Stimulated activated CD8-positive, alpha-beta memory T cell treated with anti-CD3 and anti-CD28 coated beads, Interleukin-12 subunit alpha, Interleukin-12 subunit beta, amount 100 ng/mL, for 1 hour (primary cell): ENCODE measurements around the gene AMER2.

Source experiments
- DNase-seq: peaks from one replicate; pipeline ENCODE4 v3.0.0-alpha.2; 2020; ENCODE audit warnings: low read depth

Gene AMER2, protein sequence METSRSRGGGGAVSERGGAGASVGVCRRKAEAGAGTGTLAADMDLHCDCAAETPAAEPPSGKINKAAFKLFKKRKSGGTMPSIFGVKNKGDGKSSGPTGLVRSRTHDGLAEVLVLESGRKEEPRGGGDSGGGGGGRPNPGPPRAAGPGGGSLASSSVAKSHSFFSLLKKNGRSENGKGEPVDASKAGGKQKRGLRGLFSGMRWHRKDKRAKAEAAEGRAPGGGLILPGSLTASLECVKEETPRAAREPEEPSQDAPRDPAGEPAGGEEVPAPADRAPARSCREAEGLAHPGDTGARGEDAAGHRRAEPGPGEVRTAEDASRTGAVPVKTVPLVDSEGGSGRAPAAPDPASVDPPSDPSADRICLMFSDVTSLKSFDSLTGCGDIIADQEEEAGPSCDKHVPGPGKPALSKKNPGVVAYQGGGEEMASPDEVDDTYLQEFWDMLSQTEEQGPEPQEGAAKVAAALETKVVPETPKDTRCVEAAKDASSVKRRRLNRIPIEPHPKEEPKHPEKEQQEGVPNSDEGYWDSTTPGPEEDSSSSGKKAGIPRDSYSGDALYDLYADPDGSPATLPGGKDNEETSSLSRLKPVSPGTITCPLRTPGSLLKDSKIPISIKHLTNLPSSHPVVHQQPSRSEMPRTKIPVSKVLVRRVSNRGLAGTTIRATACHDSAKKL

DNA sequence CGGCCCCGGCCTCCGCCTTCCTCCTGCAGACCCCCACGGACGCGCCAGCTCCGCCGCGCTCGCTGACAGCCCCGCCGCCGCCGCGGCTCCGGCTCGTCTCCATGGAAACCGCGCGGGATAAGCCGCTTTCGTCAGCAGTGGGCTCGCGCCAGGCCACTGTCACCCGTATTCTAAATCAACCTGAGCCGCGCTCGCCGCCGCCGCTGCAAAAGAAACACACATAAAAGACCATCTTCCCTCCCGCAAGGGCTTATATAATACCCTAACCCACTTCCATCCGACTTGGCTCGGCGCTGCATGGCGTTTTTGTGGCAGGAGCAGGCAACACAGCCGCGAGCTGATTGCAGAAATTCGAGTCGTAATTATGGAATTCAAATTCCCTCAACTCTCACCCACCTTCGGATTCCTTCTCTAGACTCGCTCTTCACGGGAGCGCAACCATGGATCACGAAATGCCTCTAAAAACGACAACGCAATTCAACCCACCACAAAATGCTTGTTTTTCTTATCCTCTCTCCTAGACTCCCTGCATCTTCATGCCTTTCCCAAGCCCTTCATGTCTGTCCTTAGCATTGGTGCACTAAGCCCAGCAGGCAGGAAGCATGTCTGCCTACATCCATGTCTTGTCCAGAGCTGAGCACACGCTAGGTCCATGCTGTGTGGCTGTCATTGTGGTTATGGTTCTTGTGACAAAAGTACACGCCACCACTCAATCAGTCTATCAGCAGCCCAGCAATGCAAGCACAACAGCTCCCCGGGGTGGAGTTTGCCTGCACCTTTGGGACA lies at the start of gene AMER2:
Gene AMER2 (minus strand): TSS at position 772 of the 786 bp plus-strand sequence. CDS start 669 bp downstream, at position 103.
- no peak for DNase-seq

DNA sequence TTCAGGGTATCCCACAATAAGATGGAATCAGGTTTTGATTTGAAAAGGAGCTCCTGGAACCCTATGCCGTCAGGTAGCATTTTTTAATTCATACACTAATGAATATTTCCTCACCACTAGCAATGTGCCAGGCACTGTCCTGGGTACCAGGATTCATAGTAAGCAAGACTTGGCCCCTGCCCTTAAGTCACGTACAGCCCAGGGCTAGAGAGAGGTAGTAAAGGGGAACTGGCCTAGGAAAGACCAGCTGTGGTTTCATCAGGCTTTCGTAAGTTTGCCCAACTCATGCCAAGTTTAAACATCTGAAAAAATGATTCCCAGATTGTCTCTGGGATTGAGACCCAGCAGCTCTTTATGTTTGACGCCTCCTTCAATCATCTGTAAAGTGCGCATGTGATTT lies 45.9 kb upstream of the AMER2 start:
- no peak for DNase-seq

- no peak for DNase-seq
Measured at GRCh38 chr13:25217023-25217885, 45.2 kb upstream of the AMER2 start.

- no peak for DNase-seq
Measured at GRCh38 chr13:25215253-25215575, 43.1 kb upstream of the AMER2 start.

DNA sequence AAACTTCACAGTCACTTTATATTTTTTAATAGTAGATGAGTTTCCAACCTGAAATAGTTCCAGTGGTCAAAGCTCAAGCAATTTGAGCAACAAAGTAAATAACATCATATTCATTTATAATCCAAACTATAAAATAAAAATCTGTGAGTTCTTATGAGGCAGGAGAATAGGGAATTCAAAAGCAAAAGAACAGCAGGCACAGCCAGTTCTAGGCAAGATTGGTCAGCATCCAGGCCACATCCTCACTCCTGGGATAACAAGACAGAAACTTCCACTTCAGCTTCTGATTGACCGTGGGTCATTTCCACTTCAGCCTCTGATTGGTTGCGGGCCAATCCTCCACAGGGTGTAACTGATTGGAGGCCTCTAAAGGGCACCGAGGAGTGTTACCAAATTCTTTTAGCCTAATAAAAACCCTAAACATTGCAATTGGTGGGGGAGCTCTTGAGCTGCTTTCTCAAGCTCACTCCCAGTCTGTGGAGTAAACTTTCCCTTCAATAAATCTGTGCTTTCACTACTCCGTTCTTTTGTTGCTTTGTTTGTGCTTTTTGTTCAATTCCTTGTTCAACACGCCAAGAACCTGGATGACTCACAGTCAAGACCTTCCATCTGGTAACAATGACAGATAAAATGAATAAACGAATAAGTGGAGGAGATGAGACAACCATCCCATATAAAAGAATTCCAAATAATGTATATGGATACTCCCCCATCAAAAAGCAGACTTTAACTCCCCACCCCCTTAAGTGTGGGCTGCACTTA lies 42.6 kb upstream of the AMER2 start:
- no peak for DNase-seq

DNA sequence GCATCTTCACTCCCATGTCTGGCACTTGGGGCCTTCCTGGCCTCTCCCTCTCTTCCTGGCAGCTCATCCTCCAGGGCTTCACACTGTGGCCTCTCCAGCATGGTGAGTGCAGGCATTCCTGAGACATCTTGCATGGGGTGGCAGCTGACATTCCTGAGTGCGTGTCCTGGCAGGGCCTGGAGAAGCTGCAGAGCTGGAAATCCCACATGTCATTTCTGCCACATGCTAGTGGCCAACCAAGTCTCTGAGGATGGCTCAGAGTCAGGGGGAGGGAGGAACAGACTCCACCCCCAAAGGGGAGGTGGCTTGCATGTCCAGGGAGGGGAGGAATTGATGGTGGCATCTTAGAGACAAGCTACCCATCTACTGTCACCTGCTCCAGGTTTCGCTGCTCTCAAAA lies 41.6 kb upstream of the AMER2 start:
- DNase-seq: no peak

GRCh38 chr13:25210842-25211569 lies 38.9 kb upstream of the AMER2 start:
- no peak for DNase-seq

- DNase-seq: no peak
Measured at GRCh38 chr13:25207291-25207810, 35.3 kb upstream of the AMER2 start.

GRCh38 chr13:25204863-25205262 lies 32.8 kb upstream of the AMER2 start:
- DNase-seq: no peak

DNA sequence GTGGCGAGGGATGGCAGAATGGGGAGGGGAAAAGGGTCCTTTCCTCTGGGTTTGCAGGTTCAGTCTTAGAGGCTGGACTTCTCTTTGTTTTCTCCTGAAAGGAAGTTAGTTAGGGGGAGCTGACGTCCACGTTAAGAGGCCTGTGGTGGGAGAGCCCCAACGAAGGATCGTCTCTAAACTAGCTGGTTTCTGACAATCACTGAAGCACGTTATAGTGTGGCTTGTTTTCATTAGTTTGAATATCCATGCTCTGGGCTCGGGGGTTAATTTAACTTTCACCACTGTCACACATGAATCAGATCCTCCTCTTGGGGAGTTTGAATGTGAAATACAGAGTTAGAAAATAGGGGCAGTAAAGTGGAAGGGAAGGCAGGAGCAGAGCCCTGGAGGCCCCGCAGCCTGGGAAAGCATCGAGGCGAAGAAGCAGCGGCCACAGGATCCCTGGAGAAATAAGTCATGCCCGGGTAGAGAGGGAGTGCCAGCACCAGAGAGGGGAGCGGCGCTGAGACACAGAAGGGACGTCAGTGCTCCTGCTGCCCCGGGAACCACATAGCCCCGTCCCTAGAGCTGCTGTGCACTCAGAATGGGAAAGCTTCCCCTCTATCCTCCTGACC lies 31.1 kb upstream of the AMER2 start:
- no peak for DNase-seq

- no peak for DNase-seq
Measured at GRCh38 chr13:25200783-25201182, 28.7 kb upstream of the AMER2 start.

- no peak for DNase-seq
Measured at GRCh38 chr13:25198647-25199046, 26.6 kb upstream of the AMER2 start.

DNA sequence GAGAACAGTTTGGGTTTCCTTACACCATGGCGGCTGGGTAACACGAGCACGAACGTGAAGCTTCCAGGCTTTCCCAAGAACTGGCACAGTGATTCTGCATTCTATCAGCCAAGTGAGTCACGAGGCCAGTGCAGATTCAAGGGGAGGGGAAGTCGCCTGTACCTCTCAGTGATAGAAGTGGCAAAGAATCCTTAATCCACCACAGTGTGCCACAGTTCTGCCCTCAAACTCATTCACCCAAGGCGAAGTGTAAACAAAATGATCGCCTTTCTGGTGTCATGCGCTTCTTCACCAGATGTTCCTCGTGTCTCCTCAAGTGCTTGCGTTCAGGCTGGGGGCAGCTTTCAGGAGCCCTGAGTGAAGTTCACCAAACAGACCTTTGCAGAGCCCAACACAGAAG lies 24.9 kb upstream of the AMER2 start:
- DNase-seq: no peak

DNA sequence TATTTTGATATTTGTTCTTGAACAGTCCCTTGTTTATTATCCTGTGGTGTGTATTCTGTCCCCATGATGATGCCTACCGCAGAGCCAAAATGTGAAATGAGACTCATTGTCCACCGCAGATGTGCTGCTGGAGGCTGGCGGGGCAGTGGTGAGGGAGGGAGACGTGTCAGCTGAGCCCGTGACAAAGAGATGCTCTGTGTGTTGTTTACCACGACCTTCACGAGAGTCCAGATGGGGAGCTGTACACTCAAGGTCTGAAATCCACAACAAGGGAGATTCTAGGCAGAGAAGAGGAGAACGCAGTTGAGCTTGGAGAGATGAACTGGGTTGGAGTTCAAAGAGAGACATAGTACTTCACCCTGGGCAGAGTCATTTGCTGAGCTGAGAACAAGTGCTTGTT lies 20.8 kb upstream of the AMER2 start:
- DNase-seq: no peak

DNA sequence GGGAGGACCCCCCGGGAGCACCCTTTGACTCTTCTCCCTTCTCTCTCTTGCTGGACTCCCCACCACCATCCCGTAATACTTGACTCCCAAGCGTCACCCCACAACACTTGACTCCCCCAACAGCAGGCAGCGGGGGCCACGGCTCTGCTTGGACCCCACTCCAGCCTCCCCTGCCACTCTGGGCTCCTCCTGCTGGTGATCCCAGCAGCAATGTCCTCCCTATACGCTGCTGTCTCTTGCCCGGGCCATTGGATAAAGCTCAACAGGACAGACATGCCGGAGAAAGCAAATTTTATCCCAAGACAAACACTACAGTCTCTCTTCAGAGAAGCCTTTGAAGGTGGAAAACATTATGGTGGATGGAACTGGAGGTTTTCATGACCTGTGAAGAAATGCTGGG lies 20.4 kb upstream of the AMER2 start:
- no peak for DNase-seq

DNA sequence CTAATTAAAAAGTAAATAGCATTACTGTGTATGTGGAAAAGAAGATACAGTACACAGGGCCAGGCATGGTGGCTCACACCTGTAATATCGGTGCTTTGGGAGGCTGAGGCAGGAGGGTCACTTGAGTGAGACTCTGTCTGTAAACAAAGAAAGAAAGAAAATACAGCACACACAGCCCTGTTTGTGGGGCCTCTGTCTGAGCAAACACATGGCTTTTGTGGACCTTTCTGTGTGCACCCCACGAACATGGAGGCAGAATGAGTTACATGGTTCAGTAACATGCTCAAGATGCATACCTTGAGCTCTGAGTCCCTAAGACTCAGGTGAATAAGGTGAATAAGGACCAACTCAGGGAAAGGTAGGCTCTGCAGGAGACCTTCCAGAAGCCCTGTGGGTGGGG lies 20.0 kb upstream of the AMER2 start:
- no peak for DNase-seq

DNA sequence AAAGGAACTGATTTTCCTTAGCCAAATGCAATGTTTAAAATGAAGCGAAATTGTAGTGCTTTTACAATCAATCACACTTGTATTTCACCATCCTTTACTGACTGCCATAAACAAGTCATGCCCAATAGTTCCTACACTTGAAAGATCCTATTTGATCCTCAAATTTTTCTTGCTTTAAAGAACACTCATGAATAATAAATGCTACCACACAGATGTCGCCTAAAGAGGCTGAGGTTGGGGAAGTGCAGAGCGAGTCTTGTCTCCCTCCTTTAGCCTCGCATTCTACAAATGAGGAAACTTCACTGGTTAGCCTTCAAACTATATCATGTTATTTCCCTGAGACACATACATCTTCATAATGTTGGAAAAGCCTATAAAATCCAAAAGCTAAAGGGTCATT lies 18.7 kb upstream of the AMER2 start:
- no peak for DNase-seq

DNA sequence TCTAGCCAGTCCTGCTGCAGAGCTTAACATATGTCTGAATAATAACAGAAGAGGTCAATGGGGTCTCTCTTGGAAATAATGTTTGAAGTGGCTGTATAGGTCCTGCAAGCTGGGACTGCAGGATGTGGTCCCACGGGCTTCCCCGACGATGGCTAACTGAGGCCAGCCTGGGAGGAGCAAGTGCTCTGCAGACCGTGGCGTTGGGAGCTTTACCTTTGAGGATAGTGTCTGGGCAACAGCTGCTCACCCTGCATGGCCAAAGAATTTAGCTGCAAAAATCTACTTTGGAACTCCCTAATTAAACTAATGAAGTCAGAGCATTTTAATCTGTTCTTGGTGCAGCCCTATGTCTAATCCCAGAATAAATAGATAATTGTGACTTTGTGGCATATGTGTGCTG lies 18.2 kb upstream of the AMER2 start:
- DNase-seq: no peak

DNA sequence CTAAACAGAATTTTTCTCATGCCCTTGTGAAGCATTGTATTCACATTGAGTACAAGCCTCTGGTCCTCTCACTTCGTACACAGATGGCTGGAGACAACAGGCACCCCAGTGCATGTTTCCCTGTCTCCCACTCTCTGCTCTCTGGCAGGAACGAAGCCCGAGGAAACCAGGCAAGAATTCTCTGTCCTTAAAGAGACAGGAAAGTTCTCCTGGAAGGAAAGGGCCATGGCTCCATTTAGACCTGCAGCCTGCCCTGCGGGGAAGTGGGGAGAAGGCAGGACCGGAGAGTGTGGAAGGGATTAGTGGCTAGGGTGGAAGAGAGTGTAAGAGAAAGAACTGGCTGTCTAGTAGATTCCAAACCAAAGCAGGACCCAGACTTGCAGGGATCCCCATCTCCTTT lies 15.5 kb upstream of the AMER2 start:
- no peak for DNase-seq

DNA sequence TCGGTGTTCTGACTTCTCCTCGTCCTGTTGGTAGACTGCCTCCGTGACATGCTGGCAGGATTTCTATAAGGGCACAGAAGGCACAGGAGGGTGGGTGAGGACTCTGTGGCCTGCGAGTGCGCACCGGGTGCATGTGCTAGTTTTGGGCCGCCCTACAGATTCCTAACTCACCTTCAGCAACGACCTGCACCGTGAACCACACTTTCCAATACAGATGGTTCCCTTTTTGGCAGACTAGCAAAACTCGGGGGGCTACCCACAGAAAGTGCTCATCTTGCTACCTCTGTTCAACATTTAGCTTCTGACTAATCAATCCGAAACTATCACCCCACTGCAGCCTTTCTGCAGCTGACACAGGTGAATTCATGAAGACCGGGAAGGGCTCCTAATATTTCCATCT lies 14.1 kb upstream of the AMER2 start:
- DNase-seq: no peak
